ENCODE measurements around the gene BDH2. TPM values are rescaled to one million over a fixed set of nuclear protein-coding genes. Genes with fewer than 3 reads are reported as not detected.
A peak's percentile ranks its signal among the peaks of the same experiment; 100 is the strongest.

BDH2 gene
- total and polyA plus RNA-seq, 2 donors (not counting 1 experiment from before 2014, with no cell fraction given), result 67.2 to 70.5 TPM

- Histone ChIP-seq H3K9ac (ENCODE audit: insufficient read depth, low read length) (no peak overlapping the region), H3K27me3 (ENCODE audit: control insufficient read depth, insufficient read depth, low read length) (no peaks in the 10 kb centered on the region), H3K4me3 (replicated peaks in 1 of 4; ENCODE audit: control extremely low read depth in 1 of 4, insufficient read depth in 1 of 4, low read depth in 3 of 4, low read length in 4 of 4) (no peak overlapping the region), H3K9me3 (ENCODE audit: control insufficient read depth, insufficient read depth, low read depth, low read length) (no peaks in the 10 kb centered on the region), H3K36me3 (ENCODE audit: control insufficient read depth, insufficient read depth, low read length) (peaks cover 2% of the 10 kb centered on the region), H3K79me2 (ENCODE audit: control insufficient read depth, insufficient read depth, low read length) (no peaks in the 10 kb centered on the region), H3K4me2 (ENCODE audit: extremely low read depth, insufficient read depth, low read length) (no peak overlapping the region), H3K4me1 (ENCODE audit: control insufficient read depth, extremely low read depth, insufficient read depth, low read length) (no peaks in the 10 kb centered on the region), H2AFZ (ENCODE audit: low read length) (no peak overlapping the region), H3K27ac (ENCODE audit: insufficient read depth, low read length) (no peak overlapping the region), H4K20me1 (ENCODE audit: control insufficient read depth, extremely low read depth, insufficient read depth, low read length) (no peaks in the 10 kb centered on the region)
- DNase-seq (ENCODE audit: low read depth in 2 of 2), result peak; percentile 56 to 84
- TF ChIP-seq CTCF (conservative IDR thresholded peaks at IDR 0.05 in 1 of 2, IDR thresholded peaks at IDR 0.05 in 1 of 2; ENCODE audit: low read depth in 1 of 2, low read length in 2 of 2) (peak; percentile 62 to 66), EZH2 (IDR thresholded peaks at IDR 0.05; ENCODE audit: low read length, missing control alignments) (no peak)
These were observed 7.9 kb downstream of the BDH2 start for GRCh38 chr4:103091601-103092223.

- Histone ChIP-seq H3K79me2 (ENCODE audit: control insufficient read depth, insufficient read depth, low read length) (no peaks in the 10 kb centered on the region), H3K9ac (ENCODE audit: insufficient read depth, low read length) (no peak overlapping the region), H3K4me1 (ENCODE audit: control insufficient read depth, extremely low read depth, insufficient read depth, low read length) (no peaks in the 10 kb centered on the region), H3K27me3 (ENCODE audit: control insufficient read depth, insufficient read depth, low read length) (no peaks in the 10 kb centered on the region), H4K20me1 (ENCODE audit: control insufficient read depth, extremely low read depth, insufficient read depth, low read length) (no peaks in the 10 kb centered on the region), H3K27ac (ENCODE audit: insufficient read depth, low read length) (no peak overlapping the region), H3K4me2 (ENCODE audit: extremely low read depth, insufficient read depth, low read length) (no peak overlapping the region), H2AFZ (ENCODE audit: low read length) (no peak overlapping the region), H3K36me3 (ENCODE audit: control insufficient read depth, insufficient read depth, low read length) (peaks cover 3% of the 10 kb centered on the region), H3K9me3 (ENCODE audit: control insufficient read depth, insufficient read depth, low read depth, low read length) (no peaks in the 10 kb centered on the region), H3K4me3 (replicated peaks in 1 of 4; ENCODE audit: control extremely low read depth in 1 of 4, insufficient read depth in 1 of 4, low read depth in 3 of 4, low read length in 4 of 4) (no peak overlapping the region)
- TF ChIP-seq EZH2 (IDR thresholded peaks at IDR 0.05; ENCODE audit: low read length, missing control alignments) (no peak), CTCF (conservative IDR thresholded peaks at IDR 0.05 in 1 of 2, IDR thresholded peaks at IDR 0.05 in 1 of 2; ENCODE audit: low read depth in 1 of 2, low read length in 2 of 2) (no peak)
- DNase-seq (ENCODE audit: low read depth in 2 of 2), result no peak
These were observed 10.2 kb downstream of the BDH2 start for GRCh38 chr4:103089481-103089880.

GRCh38 chr4:103086551-103086950, 13.1 kb downstream of the BDH2 start:
- Histone ChIP-seq H3K27ac (ENCODE audit: insufficient read depth, low read length) (no peak overlapping the region), H3K36me3 (ENCODE audit: control insufficient read depth, insufficient read depth, low read length) (peaks cover 3% of the 10 kb centered on the region), H3K27me3 (ENCODE audit: control insufficient read depth, insufficient read depth, low read length) (no peaks in the 10 kb centered on the region), H3K4me2 (ENCODE audit: extremely low read depth, insufficient read depth, low read length) (no peak overlapping the region), H4K20me1 (ENCODE audit: control insufficient read depth, extremely low read depth, insufficient read depth, low read length) (no peaks in the 10 kb centered on the region), H3K9me3 (ENCODE audit: control insufficient read depth, insufficient read depth, low read depth, low read length) (no peaks in the 10 kb centered on the region), H3K4me3 (replicated peaks in 1 of 4; ENCODE audit: control extremely low read depth in 1 of 4, insufficient read depth in 1 of 4, low read depth in 3 of 4, low read length in 4 of 4) (no peak overlapping the region), H3K9ac (ENCODE audit: insufficient read depth, low read length) (no peak overlapping the region), H3K4me1 (ENCODE audit: control insufficient read depth, extremely low read depth, insufficient read depth, low read length) (no peaks in the 10 kb centered on the region), H2AFZ (ENCODE audit: low read length) (no peak overlapping the region), H3K79me2 (ENCODE audit: control insufficient read depth, insufficient read depth, low read length) (no peaks in the 10 kb centered on the region)
- DNase-seq (ENCODE audit: low read depth in 2 of 2), result no peak
- no peak for TF ChIP-seq CTCF (conservative IDR thresholded peaks at IDR 0.05 in 1 of 2, IDR thresholded peaks at IDR 0.05 in 1 of 2; ENCODE audit: low read depth in 1 of 2, low read length in 2 of 2)
